Cardiac ventricle fibroblast (primary cell): Measurements from ENCODE around the gene CARHSP1. TPM values are rescaled to one million over a fixed set of nuclear protein-coding genes. Genes with fewer than 3 reads are reported as not detected.

Source experiments
- total RNA-seq: library from RNA; depleted of rRNA; stranded (reverse); fragments of >200 nt; gene quantifications from 2 replicates; pipeline ENCODE4 v1.2.3, GENCODE V29; 2015

Gene CARHSP1
- 91.6 and 125 TPM in 2 replicates for total RNA-seq

DNA sequence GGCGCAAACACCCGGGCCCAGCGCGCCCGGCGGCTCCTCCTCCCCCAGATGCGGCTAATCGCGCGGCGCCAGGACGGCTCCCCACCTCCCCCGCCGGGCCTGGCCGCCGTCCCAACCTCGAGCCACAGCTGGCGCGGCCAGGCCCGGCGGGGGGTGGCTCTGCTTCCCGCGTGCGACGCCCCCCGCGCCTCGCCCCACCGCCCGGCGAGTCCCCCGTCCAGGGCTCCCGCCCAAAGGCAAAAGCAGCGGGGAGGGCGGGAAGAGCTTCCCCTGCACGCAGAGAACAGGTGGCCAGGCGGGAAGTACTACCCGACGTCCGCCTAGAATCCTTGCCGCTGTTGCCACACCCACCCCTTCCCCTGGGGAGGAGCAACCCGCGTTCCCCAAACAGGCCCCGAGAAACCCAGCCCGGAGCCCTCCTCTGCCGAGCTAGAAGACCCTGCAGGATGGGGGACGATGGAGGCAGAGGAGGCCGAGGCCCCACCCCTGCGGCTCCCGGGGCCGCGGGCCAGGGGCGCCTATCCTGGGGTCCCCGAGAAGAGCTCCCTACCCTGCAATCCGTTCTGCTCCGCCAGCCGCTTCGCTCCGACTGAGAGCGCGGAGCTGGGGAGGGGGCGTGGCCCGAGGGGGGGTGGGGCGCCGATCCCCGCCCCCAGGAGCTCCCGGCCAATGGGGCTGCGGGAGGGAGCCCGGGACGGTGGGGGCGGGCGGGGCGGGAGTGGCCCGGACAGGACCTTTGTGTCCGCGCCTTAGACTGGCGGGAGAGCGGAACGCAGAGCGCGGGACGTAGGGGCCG is at the start of gene CARHSP1:
Gene CARHSP1 (minus strand): TSS at position 591 of the 796 bp plus-strand sequence. CDS start 9,678 bp downstream, outside the sequence.

DNA sequence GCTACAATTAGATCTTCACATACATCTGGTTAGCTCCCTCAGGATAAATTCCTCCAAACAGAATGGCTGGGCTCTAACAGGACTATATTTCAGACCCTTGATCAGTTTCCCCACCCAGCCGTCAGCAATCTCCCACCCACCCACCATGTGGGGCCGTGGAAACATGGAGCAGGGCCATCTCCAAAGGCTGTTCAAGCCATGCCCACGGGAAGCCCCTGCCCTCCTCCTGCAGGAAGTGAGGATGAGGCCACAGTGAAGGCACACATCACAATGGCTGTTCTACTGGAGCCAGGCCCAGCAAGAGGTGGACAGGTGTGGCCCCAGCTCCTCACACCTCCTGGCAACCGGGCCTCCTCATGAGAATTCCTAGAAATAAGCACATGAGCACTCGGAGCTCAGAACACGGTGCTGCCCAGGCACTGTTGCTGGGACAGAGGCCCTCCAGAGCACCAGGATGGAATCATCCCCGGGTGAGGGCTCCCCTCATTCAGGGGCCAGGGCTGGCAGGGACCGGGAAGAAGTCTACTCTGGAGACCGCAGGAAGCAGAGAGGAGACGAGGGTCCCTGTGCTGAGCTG is 13.3 kb upstream of the CARHSP1 start, which contains the start of gene LITAFD:
Gene LITAFD (plus strand): TSS at position 311 of the 577 bp plus-strand sequence. CDS start 2,005 bp downstream, outside the sequence.

Other genes starting within 250 kb of the CARHSP1 start
- gene METTL22, start 247.3 kb downstream of the CARHSP1 start, total RNA-seq, result 13.4 and 85.9 TPM in 2 replicates
- gene ABAT, start 194.4 kb downstream of the CARHSP1 start, total RNA-seq, result 6.7 and 8.3 TPM in 2 replicates
- gene TMEM186, start 71.4 kb downstream of the CARHSP1 start, total RNA-seq, result 6.4 and 6.5 TPM in 2 replicates
- gene PMM2, start 71.2 kb downstream of the CARHSP1 start, total RNA-seq, result 32.1 and 39.2 TPM in 2 replicates
- not detected in 2 replicates for gene LITAFD, start 13.3 kb upstream of the CARHSP1 start, total RNA-seq
- gene USP7, start 94.9 kb upstream of the CARHSP1 start, total RNA-seq, result 43.8 and 44.1 TPM in 2 replicates
- gene HAPSTR1, start 222.6 kb upstream of the CARHSP1 start, total RNA-seq, result 48.4 and 48.5 TPM in 2 replicates